ENCODE measurements around the gene BRAT1. TPM values are rescaled to one million over a fixed set of nuclear protein-coding genes. Genes with fewer than 3 reads are reported as not detected.

Gene BRAT1
- total RNA-seq, 3 donors from 2014 or later = 20.7 to 27.9 (median 22.1) TPM

GRCh38 chr7:2490181-2490651 lies 65.1 kb downstream of the BRAT1 start:
- DNase-seq = no peak
- no peak overlapping the region for H3K4me3 ChIP-seq
- H3K9me3 ChIP-seq = no peaks in the 10 kb centered on the region
- no peaks in the 10 kb centered on the region for H3K36me3 ChIP-seq (ENCODE audit: low read depth)
- intact Hi-C loops (cut with DNase I, micrococcal nuclease) = no loop called here
- ATAC-seq = no peak
- TF ChIP-seq CTCF (IDR thresholded peaks at IDR 0.05) = no peak
- H3K4me1 ChIP-seq (ENCODE audit: low read depth) = peaks cover 15% of the 10 kb centered on the region

GRCh38 chr7:2488681-2489080 lies 66.6 kb downstream of the BRAT1 start:
- no peaks in the 10 kb centered on the region for H3K36me3 ChIP-seq (ENCODE audit: low read depth)
- ATAC-seq (no peak), DNase-seq (no peak)
- H3K9me3 ChIP-seq = no peaks in the 10 kb centered on the region
- H3K4me1 ChIP-seq (ENCODE audit: low read depth) = peaks cover 5% of the 10 kb centered on the region
- H3K4me3 ChIP-seq = no peak overlapping the region
- intact Hi-C loops (cut with DNase I, micrococcal nuclease) = no loop called here
- TF ChIP-seq CTCF (IDR thresholded peaks at IDR 0.05) = no peak

DNA sequence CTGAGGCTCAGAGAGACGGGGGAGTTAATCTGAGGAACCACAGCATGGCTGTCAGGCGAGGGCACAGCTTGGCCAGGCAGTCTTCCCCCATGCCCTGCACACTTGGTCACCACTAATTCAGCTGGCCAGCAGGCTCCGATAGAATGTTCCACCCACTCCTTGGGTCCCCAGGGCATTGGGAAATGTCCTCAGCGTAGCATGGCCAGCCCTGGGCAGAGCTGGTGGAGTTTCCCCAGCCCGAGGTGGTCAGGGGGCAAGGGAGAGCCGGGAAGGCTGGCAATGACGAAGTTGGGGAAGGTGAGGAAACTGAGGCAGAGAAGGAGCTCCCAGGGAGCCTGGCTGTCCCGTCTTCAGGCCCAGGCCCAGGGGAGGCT lies 67.1 kb downstream of the BRAT1 start:
- H3K9me3 ChIP-seq = peaks cover 1% of the 10 kb centered on the region
- no peak overlapping the region for H3K4me3 ChIP-seq
- ATAC-seq (no peak), DNase-seq (peak in 1 of 3 donors; percentile 52)
- H3K4me1 ChIP-seq (ENCODE audit: low read depth) = peaks cover 2% of the 10 kb centered on the region
- no peak for TF ChIP-seq CTCF (IDR thresholded peaks at IDR 0.05)
- intact Hi-C loops (cut with DNase I, micrococcal nuclease) = no loop called here
- no peaks in the 10 kb centered on the region for H3K36me3 ChIP-seq (ENCODE audit: low read depth)

Small RNA genes within 50 kb of the gene (microRNA-seq; reads per million reads assigned to microRNA genes)
- gene MIR4648 = not detected

Other genes starting within 250 kb of the BRAT1 start
- gene SNX8, start 241.1 kb downstream of the BRAT1 start, total RNA-seq = 10 to 100 TPM; 20.8 to 30.1 (median 23.2) TPM
- 100 to 1,000 TPM in 2 of 3 donors, 10 to 100 TPM in 1; 91.6 to 127 (median 110) TPM for gene EIF3B, start 200.7 kb downstream of the BRAT1 start, total RNA-seq
- gene CHST12, start 151.9 kb downstream of the BRAT1 start, total RNA-seq = 10 to 100 TPM; 10.7 to 20.9 (median 12.2) TPM
- gene GRIFIN, start 79.1 kb downstream of the BRAT1 start, total RNA-seq = not detected
- gene LFNG, start 35.8 kb downstream of the BRAT1 start, total RNA-seq = 10 to 100 TPM; 31.7 to 95.0 (median 71.7) TPM
- 10 to 100 TPM; 27.9 to 41.2 (median 35.9) TPM for gene IQCE, start 3.5 kb upstream of the BRAT1 start, total RNA-seq
- 10 to 100 TPM; 23.4 to 63.7 (median 32.1) TPM for gene TTYH3, start 76.5 kb upstream of the BRAT1 start, total RNA-seq
- gene AMZ1, start 132.7 kb upstream of the BRAT1 start, total RNA-seq = 1 to 10 TPM in 1 of 3 donors, under 1 TPM in 1, not detected in 1; 0.61 to 1.3 TPM

All from mucosa of descending colon (tissue), 3 donors.